GM18868 (cell line): ENCODE measurements around the gene RUNX2.

Source experiments
- ATAC-seq: cut with Tn5 transposase; IDR thresholded peaks from one replicate; pipeline ENCODE4 v1.9.1; 2021; ENCODE audit warnings: mild to moderate bottlenecking, moderate library complexity; ENCODE audit not compliant: unreplicated experiment

RUNX2 gene

DNA sequence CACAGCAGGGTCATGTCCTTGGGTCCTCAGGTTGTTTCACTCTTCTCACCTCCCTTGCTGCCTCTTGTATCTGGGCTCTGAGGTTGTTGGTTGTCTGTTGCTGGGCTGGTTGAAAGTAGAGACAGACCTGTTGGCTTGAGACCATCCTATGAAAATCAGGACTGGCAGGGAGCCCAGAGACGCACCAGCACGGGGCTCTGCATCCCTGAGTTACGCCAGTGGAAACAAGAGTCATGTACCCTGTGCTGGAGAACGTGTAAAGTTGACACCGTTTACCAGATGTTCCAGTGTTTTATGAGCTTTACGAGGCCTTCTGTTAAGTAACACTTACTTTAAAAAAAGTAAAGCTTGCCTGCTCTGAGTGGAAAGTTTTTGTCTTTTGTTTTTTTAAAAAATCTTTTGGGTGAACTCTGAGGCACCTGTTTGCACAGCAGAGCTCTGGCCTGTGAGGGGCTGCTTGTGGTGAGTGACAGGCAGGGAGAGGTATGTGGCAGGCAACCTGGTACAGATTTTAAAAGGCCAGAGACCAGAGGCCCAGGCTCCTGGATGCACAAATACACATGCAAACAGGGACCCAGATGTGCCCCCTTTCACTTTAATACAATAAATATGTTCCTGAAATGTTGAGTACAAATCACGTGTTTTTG lies 309.6 kb downstream of the RUNX2 start:
- ATAC-seq: no peak

GRCh38 chr6:45640081-45640491 lies 312.0 kb downstream of the RUNX2 start:
- ATAC-seq: no peak

DNA sequence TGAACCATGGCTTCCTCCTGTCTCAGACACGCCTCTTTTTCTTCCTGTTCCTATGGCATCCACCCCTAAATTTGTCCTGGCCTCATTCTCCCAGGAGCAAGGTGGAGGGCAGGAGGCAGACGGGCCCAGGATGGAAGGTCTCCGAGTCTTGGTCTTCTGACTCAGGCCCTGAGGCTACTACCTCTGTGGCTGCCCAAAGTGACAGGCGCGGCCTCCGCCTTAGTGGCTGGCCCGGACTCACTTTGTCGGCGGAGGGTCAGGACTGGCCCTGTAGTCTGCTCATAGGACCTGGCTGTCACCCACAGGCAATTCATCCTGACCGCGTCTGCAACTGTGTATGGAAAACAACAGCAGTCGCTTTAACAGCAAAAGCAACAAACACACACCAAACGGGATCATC lies 312.7 kb downstream of the RUNX2 start:
- ATAC-seq: no peak

- ATAC-seq: no peak
These were observed 314.4 kb downstream of the RUNX2 start for GRCh38 chr6:45642331-45643125.

- no peak for ATAC-seq
These were observed 315.0 kb downstream of the RUNX2 start for GRCh38 chr6:45643126-45643525.

- no peak for ATAC-seq
These were observed 316.6 kb downstream of the RUNX2 start for GRCh38 chr6:45644720-45645119.

DNA sequence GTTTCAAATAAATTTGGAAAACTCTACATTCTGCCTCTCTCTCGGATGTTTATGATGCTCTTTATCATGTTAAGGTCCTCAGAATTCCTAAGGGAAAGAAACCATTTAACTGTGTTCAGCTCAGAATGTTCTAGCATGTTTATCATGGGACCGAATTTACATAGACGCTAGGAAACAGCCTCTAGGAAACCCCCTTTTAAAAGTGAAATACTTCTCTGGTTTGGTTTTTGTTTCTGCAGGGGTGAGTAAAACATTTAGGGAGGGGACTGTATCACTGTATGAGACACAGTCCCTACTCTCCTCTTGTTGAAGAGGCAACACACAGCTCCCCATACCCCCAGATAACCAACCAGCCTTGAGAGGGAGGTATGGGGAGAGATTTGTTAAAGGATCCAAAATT lies 317.2 kb downstream of the RUNX2 start:
- no peak for ATAC-seq

- no peak for ATAC-seq
These were observed 319.5 kb downstream of the RUNX2 start for GRCh38 chr6:45647341-45648261.

DNA sequence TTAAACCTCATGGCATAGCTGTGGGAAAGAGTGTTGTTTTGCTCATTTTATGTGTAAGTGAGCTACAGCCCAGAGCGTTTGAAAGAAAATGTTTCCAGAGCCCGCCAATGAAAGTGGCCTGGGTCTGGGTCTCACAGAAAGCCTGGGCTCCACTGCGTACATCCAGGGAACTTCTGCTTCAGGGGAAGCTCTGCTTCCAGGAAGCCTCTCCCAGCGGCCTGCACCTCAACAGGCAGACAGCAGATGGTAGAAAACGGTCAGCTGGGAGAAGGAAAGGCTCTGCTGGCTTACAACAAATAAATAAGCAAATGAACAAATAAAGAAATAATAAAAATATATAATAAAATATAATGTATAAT lies 320.1 kb downstream of the RUNX2 start:
- ATAC-seq: no peak

GRCh38 chr6:45650524-45651135 lies 322.5 kb downstream of the RUNX2 start:
- ATAC-seq: no peak

GRCh38 chr6:45651301-45651700 lies 323.2 kb downstream of the RUNX2 start:
- ATAC-seq: no peak

GRCh38 chr6:45652416-45652815 lies 324.3 kb downstream of the RUNX2 start:
- no peak for ATAC-seq

- ATAC-seq: no peak
These were observed 325.2 kb downstream of the RUNX2 start for GRCh38 chr6:45653117-45653883.

- ATAC-seq: no peak
These were observed 326.5 kb downstream of the RUNX2 start for GRCh38 chr6:45654673-45655072.

DNA sequence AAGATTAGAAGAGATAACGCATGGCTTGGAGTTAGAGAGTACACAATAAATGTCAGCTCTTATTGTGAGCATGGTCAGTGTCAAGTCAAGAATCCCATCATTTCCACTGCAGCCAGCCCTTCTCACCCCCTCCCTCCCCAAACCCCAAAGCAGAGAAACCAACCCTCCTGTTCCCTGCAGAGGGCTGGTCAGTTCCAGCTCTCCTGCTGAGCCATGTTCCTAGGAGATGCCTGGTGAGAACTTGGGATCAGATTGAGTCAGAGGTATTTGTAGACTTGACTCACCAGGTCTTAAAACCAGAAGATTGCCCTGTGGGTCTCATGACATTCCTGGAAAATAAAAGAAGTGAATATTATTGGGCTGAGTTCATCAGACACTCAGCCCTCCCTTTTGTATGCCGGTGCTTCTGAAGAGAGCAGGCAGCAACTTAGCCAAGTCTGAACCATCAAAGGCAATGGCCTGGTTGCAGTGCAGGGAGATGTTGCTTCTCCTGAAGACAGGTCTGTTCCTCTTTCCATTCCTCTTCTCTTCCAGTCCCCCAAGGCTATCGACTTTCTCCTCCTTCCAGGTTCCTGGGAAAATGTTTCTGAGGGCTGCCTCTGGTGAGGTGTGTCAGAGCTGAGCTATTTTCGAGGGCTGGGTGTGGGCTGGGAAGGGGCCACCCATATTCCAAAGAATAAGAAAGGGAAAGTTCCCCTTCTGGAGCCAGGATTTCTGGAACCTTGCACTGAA lies 327.8 kb downstream of the RUNX2 start:
- ATAC-seq: no peak

DNA sequence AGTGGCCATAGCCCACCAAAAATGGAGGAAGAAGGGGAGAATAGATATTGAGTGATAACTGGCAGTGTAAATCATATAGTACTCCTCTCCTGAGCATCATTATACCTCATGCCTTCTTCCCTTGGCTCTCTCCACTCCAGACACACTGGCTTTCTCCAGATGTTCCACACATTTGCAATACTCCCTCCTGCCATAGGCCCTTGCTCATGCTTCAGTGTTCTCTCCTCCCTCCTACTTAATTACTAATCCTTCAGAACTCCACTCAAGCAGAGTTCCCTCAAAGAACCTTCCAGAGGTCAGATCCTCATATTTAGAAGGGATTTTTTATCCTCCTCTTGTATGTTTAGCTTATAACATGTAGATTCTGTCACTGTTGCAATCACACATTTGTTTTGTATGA lies 329.1 kb downstream of the RUNX2 start:
- no peak for ATAC-seq

DNA sequence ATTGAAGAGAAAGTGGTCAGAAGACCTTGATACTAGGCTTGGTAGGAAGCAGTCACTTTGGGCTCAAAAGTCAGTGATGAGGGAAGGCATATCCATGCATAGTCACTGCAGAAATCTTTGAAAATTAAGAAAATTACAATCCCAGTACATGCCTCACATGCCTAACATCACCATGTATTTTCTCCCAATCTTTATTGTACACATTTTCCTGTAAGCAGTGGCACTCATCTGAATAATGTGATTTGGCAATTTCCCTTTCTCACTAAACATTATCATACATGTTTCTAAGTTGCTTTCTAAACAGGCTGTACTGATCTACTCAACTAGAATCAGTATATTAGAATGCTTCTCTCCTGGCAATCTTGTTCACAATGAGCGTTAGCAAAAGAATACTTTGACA lies 330.3 kb downstream of the RUNX2 start:
- no peak for ATAC-seq

- ATAC-seq: no peak
These were observed 330.8 kb downstream of the RUNX2 start for GRCh38 chr6:45658958-45659357.

- ATAC-seq: no peak
These were observed 333.5 kb downstream of the RUNX2 start for GRCh38 chr6:45661661-45662060.
